DMS79 treated with DMSO at 0.1 percent for 48 hours (cell line): ENCODE results near the gene ADGRV1.
"Not testable (repeated sequence)": the region's sequence is repeated elsewhere in the genome, so short reads cannot be mapped to it uniquely, and the experiment has no call there.

Source experiments
- DNase-seq: peaks from one replicate; lab custom pipeline; 2025; lab: John Stamatoyannopoulos, UW

ADGRV1 gene

DNA sequence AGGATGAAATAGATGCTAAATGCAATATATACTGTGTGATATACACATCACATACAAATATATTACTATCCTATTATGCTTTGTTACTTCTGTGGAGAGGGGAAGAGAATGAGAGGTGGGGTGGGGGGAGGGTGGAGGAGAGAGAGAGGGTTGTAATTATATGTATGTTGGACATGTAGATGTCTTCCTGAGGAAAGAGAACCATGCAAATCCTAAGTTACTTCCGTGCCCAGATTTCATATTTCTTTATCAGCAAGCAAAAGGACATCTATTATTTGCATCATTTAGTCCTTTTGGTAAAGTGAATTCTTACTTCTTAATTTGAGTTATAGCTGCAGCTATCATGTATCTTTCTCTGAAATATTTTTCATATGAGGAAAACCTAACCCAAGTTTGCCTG, 187.5 kb downstream of the ADGRV1 start:
- no peak for DNase-seq

DNA sequence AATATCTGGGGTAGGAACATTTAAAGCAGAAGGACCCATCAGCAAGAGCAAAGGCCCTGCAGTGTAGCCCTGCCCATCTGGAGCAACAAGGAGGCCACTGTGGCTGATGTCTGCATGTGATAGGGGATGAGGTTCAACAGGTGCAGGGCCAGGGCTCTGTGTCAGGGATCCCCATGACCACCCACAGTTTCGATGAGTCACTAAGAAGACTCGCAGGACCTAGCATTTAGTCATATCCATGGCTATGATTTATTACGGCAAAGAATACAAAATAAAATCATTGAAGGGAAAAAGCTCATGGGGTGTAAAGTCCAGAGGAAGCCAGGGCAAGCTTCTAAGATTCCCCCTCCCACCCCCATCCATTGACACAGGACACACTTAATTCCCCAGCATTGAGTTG, 188.6 kb downstream of the ADGRV1 start:
- no peak for DNase-seq

DNA sequence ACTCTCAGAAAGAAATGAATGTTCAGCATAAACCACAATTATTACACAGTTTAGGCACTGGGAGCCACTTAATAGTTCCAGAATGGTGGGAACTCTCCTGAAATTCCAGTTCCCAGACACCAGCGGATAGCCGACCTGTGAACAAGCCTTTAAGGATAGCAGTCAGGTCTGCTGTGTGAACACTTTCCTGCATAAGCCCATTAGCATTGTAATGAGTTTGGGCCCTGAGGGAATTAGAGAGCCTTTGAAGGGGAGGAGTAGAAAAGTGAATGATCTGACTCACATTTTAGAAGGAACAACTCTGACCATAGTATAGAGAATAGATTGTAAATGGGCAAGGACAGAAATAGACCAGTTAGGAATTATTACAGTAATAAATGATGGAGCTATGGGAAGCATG, 189.1 kb downstream of the ADGRV1 start:
- DNase-seq, result no peak

DNA sequence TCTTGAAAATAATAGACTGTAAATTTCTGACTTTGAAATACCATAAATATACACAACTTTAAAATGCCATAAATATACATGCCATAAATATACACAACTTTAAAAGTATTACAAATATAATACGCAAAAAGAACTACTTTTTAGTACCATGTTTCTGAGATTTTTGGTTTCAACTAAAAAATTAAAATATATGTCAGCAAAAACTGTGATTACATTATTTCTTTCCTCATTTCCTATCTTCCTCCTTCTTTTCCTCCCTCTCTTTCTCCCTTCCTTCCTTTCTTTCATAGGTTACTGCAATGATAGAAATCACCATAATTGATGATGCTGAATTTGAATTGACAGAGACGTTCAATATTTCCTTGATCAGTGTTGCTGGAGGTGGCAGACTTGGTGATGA, 200.5 kb downstream of the ADGRV1 start:
- no peak for DNase-seq

DNA sequence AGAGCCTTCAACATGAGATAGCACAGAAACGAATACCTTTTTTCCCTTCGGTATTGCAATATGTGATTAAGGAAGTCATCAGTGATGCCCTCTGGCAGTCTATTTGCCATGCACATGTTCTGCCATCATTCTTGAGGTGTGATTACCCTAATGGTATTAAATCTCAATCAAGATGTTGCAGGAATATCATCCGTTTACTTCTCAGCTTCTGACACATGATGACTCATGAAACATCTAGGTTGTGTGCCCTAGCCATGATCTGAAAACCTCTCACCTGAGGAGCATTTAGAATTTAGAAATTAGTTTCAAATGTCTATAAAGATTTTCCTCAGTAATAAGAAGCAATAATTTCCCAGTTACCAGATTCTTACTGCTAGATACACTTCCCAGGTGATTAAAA, 209.1 kb downstream of the ADGRV1 start:
- no peak for DNase-seq

DNA sequence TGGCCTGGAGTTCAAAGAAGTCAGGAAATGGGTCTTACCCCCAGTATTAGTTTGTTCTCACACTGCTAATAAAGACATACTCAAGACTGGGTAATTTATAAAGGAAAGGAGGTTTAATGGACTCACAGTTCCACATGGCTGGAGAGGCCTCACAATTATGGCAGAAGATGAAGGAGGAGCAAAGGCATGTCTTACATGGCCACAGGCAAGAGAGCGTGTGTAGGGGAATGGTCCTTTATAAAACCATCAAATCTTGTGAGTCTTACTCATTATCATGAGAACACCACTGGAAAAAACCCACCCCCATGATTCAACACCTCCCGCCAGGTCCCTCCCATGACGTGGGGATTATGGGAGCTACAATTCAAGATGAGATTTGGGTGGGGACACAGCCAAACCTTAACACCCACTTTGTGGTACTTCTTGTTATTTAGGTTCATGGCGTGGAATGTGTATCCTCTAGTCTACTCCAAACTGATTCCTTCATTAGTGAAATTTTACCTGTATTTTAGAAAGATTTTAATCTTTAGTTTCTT, 211.5 kb downstream of the ADGRV1 start:
- DNase-seq, result not testable (repeated sequence)

DNA sequence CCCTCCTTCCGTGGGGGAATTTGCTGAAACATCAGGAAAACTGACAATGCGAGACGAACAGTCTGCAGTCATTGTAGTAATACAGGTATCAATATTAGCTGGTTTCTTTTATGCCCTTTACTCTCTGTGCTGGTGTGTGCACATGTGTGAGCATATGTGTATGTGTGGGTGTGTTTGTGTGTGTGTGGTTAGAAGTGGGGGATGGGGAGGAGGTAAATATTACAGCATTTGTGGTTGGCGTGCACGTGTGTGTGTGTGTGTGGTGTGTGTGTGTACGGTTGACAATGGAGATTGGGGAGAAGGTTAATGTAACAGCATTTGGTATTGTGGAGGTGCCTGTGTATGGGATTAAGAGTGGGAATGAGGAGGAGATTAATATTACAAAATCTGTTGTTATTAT, 219.4 kb downstream of the ADGRV1 start:
- DNase-seq, result no peak

DNA sequence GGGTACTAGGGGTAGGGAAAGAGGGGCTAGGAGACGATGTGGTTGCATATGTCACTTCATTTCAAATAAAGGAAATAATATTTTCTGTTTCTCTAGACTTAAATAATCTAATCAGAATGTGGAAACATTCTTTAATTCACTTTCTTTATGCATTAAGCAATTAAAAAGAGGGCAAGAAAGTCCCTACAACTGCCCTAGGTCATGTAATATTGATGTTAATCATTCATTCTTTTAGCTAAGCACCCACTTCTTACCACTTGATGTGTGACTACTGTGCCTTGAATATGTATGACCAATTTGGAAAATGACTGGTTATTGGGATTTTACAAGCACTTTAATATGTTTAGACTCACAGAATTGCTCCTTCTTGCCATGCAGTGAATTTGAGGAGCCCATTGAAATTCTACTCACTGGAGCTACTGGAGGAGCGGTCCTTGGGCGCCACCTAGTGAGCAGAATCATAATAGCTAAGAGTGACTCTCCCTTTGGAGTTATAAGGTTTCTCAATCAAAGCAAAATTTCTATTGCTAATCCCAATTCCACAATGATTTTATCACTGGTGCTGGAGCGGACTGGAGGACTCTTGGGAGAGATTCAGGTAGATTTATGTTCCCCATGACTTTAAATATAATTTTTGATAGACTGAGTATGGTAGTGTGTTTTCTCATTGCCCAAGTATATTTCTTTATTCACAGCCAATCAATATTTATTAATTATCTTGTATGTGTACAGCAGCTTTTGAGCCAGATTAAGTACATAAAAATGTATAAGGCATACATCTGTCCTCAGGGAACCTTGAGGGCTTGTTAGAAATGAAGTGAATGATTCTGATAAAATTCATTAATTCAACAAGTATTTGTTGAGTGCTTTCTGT, 225.1 kb downstream of the ADGRV1 start:
- peak; percentile 35 for DNase-seq

DNA sequence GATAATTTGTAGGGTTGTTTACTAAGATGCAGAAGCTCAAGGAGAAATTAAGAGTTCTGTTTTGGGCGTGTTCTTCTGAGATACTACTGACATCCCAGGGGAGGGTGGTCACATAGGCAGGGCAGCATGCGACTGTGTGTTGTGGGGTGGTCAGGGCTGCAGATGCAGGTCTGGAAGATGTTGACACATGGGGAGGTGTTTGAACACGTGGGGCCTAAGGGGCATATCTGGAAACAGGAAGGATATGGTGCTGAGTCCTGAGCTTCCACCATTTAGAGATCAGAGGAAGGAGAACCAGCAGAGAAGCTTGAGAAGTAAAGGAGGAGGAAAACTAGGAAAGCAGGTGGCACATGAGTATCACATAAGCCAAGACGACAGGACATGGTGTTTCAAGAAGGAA, 228.2 kb downstream of the ADGRV1 start:
- no peak for DNase-seq

DNA sequence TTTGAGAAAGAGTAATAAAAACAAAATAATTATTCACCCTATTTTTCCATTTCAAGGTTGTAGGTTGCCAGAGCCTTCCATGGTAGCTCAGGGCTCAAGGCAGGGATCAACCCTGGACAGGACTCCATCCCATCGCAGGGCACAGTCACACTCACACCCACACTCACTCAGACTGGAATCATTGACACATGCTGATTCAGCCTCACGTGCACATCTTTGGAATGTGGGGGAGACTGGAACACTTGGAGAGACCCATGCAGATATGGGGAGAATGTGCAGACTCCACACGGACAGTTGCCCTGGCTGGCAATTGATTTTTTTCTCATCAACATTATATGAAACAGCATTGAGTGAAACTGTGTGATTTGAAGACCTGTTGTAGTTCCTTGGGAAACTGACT, 234.1 kb downstream of the ADGRV1 start:
- DNase-seq, result no peak

DNA sequence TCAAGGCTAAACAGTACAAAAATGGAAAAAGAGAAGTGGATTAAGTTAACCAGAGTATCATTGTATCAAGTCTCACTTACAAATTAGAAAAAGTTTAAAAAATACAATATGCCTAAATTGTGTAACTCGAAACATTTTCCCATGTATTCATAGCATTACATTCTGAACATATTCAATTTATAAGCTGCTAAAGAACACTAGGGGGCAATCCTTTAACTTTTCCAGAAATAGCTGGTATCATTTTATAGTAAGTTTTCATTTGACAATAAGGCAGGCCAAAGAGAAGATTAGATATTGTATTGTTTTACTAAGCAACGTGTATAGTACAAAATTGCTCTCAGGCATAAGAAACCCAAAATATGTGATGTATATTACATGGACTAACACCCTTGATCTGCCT, 234.6 kb downstream of the ADGRV1 start:
- DNase-seq, result no peak

DNA sequence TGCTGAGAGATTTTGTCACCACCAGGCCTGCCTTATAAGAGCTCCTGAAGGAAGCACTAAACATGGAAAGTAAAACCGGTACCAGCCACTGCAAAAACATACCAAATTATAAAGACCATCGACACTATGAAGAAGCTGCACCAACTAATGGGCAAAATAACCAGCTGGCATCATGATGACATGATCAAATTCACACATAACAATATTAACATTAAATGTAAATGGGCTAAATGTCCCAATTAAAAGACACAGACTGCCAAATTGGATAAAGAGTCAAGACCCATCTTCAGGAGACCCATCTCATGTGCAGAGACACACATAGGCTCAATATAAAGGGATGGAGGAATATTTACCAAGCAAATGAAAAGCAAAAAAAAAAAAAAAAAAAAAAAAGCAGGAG, 238.3 kb downstream of the ADGRV1 start:
- not testable (repeated sequence) for DNase-seq

DNA sequence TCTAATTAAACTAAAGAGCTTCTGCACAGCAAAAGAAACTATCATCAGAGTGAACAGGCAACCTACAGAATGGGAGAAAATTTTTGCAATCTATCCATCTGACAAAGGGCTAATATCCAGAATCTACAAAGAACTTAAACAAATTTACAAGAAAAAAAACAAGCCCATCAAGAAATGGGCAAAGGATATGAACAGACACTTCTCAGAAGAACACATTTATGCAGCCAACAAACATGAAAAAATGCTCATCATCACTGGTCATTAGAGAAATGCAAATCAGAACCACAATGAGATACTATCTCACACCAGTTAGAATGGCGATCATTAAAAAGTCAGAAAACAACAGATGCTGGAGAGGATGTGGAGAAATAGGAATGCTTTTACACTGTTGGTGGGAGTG, 241.5 kb downstream of the ADGRV1 start:
- not testable (repeated sequence) for DNase-seq

DNA sequence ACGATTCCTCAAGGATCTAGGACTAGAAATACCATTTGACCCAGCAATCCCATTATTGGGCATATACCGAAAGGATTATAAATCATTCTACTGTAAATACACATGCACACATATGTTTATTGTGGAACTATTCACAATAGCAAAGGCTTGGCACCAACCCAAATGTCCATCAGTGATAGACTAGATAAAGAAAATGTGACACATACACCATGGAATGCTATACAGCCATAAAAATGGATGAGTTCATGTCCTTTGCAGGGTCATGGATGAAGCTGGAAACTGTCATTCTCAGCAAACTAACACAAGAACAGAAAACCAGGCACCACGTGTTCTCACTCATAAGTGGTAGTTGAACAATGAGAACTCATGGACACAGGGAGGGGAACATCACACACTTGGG, 241.9 kb downstream of the ADGRV1 start:
- not testable (repeated sequence) for DNase-seq

DNA sequence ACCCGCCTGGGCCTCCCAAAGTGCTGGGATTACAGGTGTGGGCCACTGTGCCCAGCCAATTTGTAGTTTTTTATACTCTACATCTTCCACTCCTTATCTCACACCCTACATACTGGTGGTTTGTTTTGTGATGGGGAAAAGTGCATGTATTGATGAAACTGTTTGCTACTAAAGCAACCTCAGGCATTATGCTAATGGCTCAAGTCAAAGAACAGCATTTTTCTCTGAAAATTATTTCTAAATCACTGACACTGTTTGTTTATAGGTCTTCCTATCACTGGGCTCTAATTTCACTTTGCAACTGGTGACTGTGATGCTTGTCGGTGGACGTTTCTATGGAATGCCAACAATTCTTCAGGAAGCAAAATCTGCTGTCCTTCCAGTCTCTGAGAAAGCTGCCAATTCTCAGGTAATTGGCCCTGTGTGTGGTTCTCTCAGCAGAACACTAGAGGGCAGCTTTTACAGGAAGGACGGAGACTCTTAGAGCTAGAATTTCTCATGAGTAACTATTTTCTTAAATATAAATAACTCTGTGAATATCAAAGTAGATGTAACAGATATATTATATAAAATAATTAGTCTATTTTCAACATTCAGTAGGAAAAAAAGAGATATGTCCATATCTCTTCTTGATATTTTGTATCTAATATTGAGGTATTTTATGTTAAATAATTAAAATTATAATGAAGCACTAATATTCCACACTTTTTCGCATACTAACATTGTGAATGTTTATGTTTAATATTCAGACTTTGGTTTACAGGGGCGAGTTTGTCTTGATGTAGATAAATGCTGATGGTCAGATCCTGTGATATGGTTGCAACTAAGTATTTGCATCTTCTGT, 244.1 kb downstream of the ADGRV1 start:
- DNase-seq, result peak; percentile 1

DNA sequence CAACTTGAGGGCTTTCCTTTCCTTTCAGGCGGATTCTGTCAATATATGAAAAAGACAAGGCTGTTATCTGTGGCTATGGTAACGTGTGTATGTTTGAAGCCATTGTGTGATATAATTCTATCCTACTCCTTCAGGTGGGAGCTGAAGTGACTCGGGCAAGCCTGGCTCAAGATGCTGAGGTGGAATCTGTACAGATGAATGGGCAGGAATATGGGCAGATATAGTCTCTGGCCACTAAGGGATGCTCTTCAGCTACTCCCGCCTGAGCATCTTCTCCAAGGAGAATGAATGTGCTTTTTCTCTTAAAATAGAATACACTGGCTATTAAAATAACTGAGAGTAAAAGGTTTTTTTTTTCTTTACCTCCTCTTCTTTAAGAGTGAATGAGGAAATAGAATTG, 244.8 kb downstream of the ADGRV1 start:
- no peak for DNase-seq

DNA sequence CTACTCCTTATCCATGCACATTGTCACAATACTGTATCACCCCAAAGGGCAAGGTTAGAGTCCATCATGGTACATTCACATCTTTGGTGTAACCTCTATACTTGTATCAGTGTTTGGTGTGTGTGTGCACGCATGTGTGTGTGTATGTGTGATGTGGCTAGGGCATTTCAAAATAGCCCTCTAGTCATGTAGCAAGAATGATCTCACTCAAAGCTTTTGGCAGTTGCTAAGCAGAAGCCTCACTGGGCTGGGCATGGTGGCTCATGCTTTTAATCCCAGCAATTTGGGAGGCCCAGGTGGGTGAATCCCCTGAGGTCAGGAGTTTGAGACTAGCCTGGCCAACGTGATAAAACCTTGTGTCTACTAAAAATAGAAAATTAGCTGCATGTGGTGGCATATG, 245.3 kb downstream of the ADGRV1 start:
- no peak for DNase-seq

DNA sequence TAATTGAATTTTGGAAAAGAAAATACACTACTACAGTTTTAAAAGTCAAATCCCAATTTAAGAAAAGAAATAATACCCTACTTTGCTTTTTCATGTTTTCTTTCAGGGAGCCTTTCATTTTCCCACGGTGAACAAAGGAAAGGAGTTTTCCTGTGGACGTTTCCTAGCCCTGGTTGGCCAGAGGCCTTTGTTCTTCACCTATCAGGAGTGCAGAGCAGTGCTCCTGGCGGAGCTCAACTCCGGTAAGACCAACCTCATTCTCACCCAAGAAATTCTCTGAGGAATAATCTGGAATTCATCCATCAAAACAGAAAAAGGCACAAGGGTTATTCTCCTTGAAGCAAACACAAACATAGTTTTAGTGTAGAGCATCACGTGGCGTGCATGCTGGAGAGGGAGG, 248.9 kb downstream of the ADGRV1 start:
- DNase-seq, result no peak

DNA sequence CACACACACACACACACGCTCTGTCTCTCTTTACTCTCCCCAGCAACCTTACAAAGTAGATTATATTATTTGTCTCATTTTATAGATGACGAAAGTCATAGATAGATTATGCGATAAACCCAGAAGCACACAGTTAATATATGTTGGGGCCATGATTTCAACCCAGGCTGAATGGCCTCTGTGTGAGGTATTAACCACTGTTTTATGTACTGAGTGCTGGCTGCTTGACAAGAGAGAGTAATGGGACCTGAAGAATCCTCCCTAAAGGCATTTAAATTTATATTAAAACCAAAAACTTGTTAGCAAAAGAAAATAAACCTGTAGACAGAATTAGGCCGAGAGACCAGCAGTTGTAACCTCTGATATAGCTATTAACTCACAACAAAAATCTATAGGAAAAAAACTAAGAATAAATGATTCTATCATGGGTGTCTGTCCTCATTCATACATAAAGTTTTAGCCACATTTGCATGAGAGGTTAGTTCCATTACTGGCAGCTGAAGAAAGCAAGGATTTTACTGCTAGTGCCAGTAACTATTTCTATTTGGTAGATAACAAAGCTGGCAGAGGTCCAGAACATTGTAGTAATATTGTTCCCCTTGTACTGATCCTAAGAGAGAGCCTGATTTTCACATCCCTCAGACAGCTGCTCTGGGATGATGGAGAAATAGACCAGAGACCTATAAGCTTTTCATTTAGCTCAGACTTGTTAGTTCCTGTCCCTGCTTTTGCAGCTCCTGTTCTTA, 250.9 kb downstream of the ADGRV1 start:
- DNase-seq, result no peak

DNA sequence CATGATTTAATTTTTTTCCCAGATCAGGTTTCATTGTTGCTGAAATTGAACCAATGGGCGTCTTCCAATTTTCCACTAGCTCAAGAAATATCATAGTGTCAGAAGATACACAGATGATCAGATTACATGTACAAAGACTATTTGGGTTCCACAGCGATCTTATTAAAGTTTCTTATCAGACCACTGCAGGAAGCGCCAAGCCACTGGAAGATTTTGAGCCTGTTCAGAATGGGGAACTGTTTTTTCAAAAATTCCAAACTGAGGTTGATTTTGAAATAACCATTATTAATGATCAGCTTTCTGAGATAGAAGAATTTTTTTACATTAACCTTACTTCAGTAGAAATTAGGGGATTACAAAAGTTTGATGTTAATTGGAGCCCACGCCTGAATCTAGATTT, 251.6 kb downstream of the ADGRV1 start:
- no peak for DNase-seq

DNA sequence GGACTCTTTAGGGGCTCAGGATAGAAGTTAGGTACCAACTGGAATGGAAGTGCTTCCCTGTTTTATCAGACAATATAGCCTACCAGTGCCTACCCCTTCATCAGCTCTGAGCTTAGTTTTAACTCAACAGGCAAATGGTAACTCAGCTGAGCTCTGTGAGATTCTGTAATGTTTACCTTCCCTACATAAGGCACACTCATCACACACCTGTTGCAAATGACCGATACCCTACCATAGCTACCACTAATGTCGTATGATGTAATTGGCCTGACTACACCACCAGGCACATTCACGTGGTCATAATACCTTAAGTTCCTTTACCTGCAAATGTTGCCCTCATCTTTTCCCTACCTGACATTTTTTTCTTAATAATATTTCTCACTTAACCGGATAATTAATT, 254.8 kb downstream of the ADGRV1 start:
- no peak for DNase-seq

DNA sequence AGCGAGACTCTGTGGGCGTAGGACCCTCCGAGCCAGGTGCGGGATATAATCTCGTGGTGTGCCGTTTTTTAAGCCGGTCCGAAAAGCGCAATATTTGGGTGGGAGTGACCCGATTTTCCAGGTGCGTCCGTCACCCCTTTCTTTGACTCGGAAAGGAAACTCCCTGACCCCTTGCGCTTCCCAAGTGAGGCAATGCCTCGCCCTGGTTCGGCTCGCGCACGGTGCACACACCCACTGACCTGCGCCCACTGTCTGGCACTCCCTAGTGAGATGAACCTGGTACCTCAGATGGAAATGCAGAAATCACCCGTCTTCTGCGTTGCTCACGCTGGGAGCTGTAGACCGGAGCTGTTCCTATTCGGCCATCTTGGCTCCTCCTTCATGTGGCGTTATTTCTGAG, 263.5 kb downstream of the ADGRV1 start:
- DNase-seq, result not testable (repeated sequence)
